DND-41 (cell line): ENCODE data around the gene SCYL2.
"Not testable (repeated sequence)": the region's sequence is repeated elsewhere in the genome, so short reads cannot be mapped to it uniquely, and the experiment has no call there.

Source experiments
- ATAC-seq: fragments of 200-7000 bp; cut with Tn5 transposase; 3 replicates; pipeline ENCODE4 v1.9.1; 2021; ENCODE audit warnings: low read depth; ENCODE audit not compliant: insufficient read depth
- DNase-seq: peaks from one replicate; pipeline ENCODE4 v3.0.0-alpha.2; 2020
- H2AFZ ChIP-seq: 2 replicates; pipeline ENCODE4 v1.6.0; 2012; ENCODE audit warnings: low read depth, low read length
- H3K27ac ChIP-seq: 2 replicates; pipeline ENCODE4 v1.5.1; 2012; ENCODE audit warnings: low read length, inconsistent platforms
- H3K27me3 ChIP-seq: fragments of 200-600 bp; sonication (generic); 2 replicates; pipeline ENCODE4 v1.6.0; 2012; ENCODE audit warnings: low read length, mild to moderate bottlenecking, inconsistent platforms; ENCODE audit not compliant: insufficient read depth, poor library complexity
- H3K36me3 ChIP-seq: 2 replicates; pipeline ENCODE4 v1.5.1; 2012; ENCODE audit warnings: low read length, inconsistent platforms; ENCODE audit not compliant: insufficient read depth
- H3K4me1 ChIP-seq: 2 replicates; pipeline ENCODE4 v1.5.1; 2012; ENCODE audit warnings: mild to moderate bottlenecking, low read length; ENCODE audit not compliant: insufficient read depth
- H3K4me2 ChIP-seq: 2 replicates; pipeline ENCODE4 v1.6.0; 2012; ENCODE audit warnings: mild to moderate bottlenecking, moderate library complexity, low read length, inconsistent platforms; ENCODE audit not compliant: insufficient read depth
- H3K4me3 ChIP-seq, 2 experiments: fragments of 200-600 bp in 1 of 2; shearing (Covaris generic) in 1 of 2; 2 replicates each; pipeline ENCODE4 v1.5.1; 2012 to 2016; ENCODE audit warnings: inconsistent platforms in 2 of 2, low read length in 2 of 2, mild to moderate bottlenecking in 2 of 2, low read depth in 1 of 2, moderate library complexity in 1 of 2
- H3K79me2 ChIP-seq: 2 replicates; pipeline ENCODE4 v1.6.0; 2012; ENCODE audit warnings: low read length, inconsistent platforms; ENCODE audit not compliant: insufficient read depth
- H3K9ac ChIP-seq: 2 replicates; pipeline ENCODE4 v1.6.0; 2012; ENCODE audit warnings: low read depth, mild to moderate bottlenecking, inconsistent platforms, low read length, moderate library complexity
- H3K9me3 ChIP-seq: 2 replicates; pipeline ENCODE4 v1.5.1; 2012; ENCODE audit warnings: low read length, moderate library complexity, mild to moderate bottlenecking, inconsistent platforms; ENCODE audit not compliant: insufficient read depth, severe bottlenecking
- H4K20me1 ChIP-seq: 2 replicates; pipeline ENCODE4 v1.6.0; 2012; ENCODE audit warnings: low read length; ENCODE audit not compliant: insufficient read depth
- EZH2 ChIP-seq: IDR thresholded peaks from 3 replicates; pipeline ENCODE4 v1.6.1; 2012; ENCODE audit warnings: borderline replicate concordance, low read depth, mild to moderate bottlenecking, moderate library complexity, low read length, inconsistent platforms; ENCODE audit not compliant: severe bottlenecking
- TF ChIP-seq, protein P1 (sequence below): IDR thresholded peaks from 2 replicates; pipeline ENCODE4 v1.5.1; 2012; ENCODE audit warnings: borderline replicate concordance, low read length, moderate library complexity, mild to moderate bottlenecking; ENCODE audit not compliant: poor library complexity, severe bottlenecking; ENCODE audit errors: extremely low read depth

SCYL2 gene

DNA sequence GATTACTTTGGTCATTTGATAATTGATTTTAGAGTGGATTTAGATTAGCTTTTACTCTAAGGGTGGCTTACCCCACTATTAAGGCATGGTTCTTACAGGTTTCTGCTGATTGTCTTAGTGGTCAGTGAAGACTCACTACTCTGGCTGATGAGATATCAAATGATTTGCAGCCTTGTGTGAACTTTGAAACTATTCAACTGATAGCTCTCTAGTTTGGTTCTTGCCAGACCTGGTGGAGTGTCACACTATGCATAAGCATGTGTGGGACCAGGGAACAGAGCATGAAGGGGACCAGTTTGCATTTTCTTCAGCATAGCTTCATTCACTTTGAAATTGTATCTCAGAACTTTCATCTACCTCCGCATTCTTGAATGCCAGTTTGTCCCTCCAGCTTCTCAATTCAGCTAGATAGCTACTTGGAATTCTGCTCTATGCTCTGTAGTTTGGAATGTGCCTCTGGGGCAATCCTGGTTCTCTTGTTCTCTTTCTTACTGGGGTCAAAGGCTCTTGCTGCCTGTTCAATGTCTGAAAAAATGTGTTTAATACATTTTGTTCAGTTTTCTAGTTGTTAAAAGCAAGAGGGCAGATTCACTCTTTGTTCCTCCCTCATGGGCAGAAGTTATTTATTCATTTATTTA, 12.7 kb downstream of the SCYL2 start:
- peaks cover 65% of the 10 kb centered on the region for H3K79me2 ChIP-seq
- H2AFZ ChIP-seq, result no peak overlapping the region
- H3K27ac ChIP-seq, result no peak overlapping the region
- H3K36me3 ChIP-seq, result peaks cover 8% of the 10 kb centered on the region; the same call in 1 of the 2 replicates
- H3K4me3 ChIP-seq, result no peak overlapping the region
- H3K4me1 ChIP-seq, result no peaks in the 10 kb centered on the region
- TF ChIP-seq, protein P1, sequence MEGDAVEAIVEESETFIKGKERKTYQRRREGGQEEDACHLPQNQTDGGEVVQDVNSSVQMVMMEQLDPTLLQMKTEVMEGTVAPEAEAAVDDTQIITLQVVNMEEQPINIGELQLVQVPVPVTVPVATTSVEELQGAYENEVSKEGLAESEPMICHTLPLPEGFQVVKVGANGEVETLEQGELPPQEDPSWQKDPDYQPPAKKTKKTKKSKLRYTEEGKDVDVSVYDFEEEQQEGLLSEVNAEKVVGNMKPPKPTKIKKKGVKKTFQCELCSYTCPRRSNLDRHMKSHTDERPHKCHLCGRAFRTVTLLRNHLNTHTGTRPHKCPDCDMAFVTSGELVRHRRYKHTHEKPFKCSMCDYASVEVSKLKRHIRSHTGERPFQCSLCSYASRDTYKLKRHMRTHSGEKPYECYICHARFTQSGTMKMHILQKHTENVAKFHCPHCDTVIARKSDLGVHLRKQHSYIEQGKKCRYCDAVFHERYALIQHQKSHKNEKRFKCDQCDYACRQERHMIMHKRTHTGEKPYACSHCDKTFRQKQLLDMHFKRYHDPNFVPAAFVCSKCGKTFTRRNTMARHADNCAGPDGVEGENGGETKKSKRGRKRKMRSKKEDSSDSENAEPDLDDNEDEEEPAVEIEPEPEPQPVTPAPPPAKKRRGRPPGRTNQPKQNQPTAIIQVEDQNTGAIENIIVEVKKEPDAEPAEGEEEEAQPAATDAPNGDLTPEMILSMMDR, result no peak
- no peak for TF ChIP-seq EZH2
- peaks cover 18% of the 10 kb centered on the region; the same call in 1 of the 2 replicates for H4K20me1 ChIP-seq
- H3K9ac ChIP-seq, result no peak overlapping the region
- ATAC-seq (no peak), DNase-seq (no peak)
- H3K27me3 ChIP-seq, result no peaks in the 10 kb centered on the region
- H3K9me3 ChIP-seq, result no peaks in the 10 kb centered on the region
- H3K4me2 ChIP-seq, result no peak overlapping the region

DNA sequence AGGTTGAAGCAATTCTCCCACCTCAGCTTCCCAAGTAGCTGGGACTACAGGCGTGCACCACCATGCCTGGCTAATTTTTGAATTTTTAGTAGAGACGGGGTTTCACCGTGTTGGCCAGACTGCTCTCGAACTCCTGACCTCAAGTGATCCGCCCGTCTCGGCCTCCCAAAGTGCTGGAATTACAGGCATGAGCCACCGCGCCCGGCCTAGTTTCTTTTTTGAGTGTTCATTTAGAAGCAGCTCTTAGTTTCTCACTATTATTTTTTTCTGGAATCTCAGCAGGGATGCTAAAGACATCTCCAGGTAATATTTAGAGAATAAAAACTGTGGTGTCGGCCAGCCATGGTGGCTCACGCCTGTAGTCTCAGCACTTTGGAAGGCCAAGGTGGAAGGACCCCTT, 17.6 kb downstream of the SCYL2 start:
- H3K9me3 ChIP-seq, ATAC-seq, DNase-seq: not testable (repeated sequence)

DNA sequence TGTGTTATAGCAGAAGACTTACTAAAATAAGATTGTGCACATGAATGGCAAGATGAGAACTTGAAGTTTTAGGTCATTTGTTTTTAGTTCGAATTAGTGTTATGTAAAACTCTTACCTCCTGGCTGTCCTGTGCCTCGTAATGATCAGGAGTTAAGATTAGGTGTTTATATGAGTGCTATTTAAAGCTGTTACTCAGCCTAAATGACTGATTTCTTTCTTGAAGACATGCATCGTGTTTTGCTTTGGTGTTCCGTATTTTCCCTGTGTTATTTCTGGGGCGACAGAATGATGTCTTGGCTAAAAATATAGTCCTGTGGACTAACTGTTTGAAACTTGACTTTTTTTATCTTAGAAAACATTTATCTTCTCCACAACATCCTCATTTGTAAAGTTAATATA, 22.1 kb downstream of the SCYL2 start:
- peaks cover 28% of the 10 kb centered on the region; the same call in 1 of the 2 replicates for H3K36me3 ChIP-seq
- no peak overlapping the region for H2AFZ ChIP-seq
- H3K79me2 ChIP-seq, result no peaks in the 10 kb centered on the region
- H3K4me2 ChIP-seq, result no peak overlapping the region
- TF ChIP-seq, protein P1, result no peak
- no peak for TF ChIP-seq EZH2
- H3K27ac ChIP-seq, result no peak overlapping the region
- H3K4me3 ChIP-seq, result no peak overlapping the region
- H4K20me1 ChIP-seq, result no peaks in the 10 kb centered on the region
- no peak for ATAC-seq
- no peak overlapping the region for H3K9ac ChIP-seq
- no peak for DNase-seq
- no peaks in the 10 kb centered on the region for H3K4me1 ChIP-seq
- H3K9me3 ChIP-seq, result no peaks in the 10 kb centered on the region
- no peaks in the 10 kb centered on the region for H3K27me3 ChIP-seq

More for the DNA sequence above, 17.6 kb downstream of the SCYL2 start:
- not testable (repeated sequence) for H3K27me3 ChIP-seq, H3K4me1 ChIP-seq, H3K27ac ChIP-seq, H3K4me2 ChIP-seq, H2AFZ ChIP-seq, H4K20me1 ChIP-seq, H3K9ac ChIP-seq, H3K36me3 ChIP-seq, H3K4me3 ChIP-seq
- peaks cover 21% of the 10 kb centered on the region for H3K79me2 ChIP-seq

DNA sequence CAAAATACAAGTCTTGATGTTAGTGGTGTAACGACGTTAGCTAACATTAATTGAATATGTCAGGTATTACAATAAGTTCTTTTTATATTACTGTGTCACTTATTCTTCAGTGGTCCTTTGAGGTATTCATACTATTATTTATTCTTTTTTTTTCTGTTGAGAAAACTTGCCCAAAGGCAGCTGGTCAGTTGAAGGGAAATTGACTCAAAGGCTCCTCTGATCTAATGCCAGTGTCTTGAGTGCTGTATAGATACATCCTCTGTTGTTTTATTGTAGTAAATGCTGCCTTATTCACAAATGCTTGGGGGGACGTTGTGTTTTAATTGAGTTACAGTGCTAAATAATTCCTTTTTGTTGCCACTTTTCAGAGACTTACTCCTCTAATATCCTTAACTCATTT, 23.0 kb downstream of the SCYL2 start:
- no peak overlapping the region for H3K4me3 ChIP-seq
- TF ChIP-seq, protein P1, result no peak
- TF ChIP-seq EZH2, result no peak
- DNase-seq (no peak), ATAC-seq (no peak)
- H3K36me3 ChIP-seq, result peaks cover 26% of the 10 kb centered on the region; the same call in 1 of the 2 replicates
- H3K4me2 ChIP-seq, result no peak overlapping the region
- H2AFZ ChIP-seq, result no peak overlapping the region
- H3K9ac ChIP-seq, result no peak overlapping the region
- H3K27ac ChIP-seq, result no peak overlapping the region
- H3K9me3 ChIP-seq, result no peaks in the 10 kb centered on the region
- no peaks in the 10 kb centered on the region for H4K20me1 ChIP-seq
- no peaks in the 10 kb centered on the region for H3K79me2 ChIP-seq
- no peaks in the 10 kb centered on the region for H3K27me3 ChIP-seq
- H3K4me1 ChIP-seq, result no peaks in the 10 kb centered on the region
